Stomach (tissue), 9 donors: Measurements from ENCODE around the gene SLC6A20. TPM values are rescaled to one million over a fixed set of nuclear protein-coding genes. Genes with fewer than 3 reads are reported as not detected.
A peak's percentile ranks its signal among the peaks of the same experiment; 100 is the strongest.

Source experiments
- DNase-seq, 2 donors: peaks; one replicate each; pipeline versions ENCODE4 v3.0.0 to v3.0.0-alpha.2; 2013 to 2019
- H3K27ac ChIP-seq, 5 donors: fragments of 200-600 bp in 4 of 5; sonication (generic) in 4 of 5; one replicate each; pipeline ENCODE4 v1.5.1; 2013 to 2019; ENCODE audit warnings: mild to moderate bottlenecking in 1 of 5, moderate library complexity in 1 of 5
- H3K27me3 ChIP-seq, 3 donors: fragments of 200-600 bp; sonication (generic); one replicate each; pipeline ENCODE4 v1.5.1; 2017 to 2019; ENCODE audit warnings: mixed run types in 1 of 3
- H3K36me3 ChIP-seq, 4 donors: fragments of 200-600 bp; sonication (generic); 1 replicate in 3 of 4; 2 replicates in 1 of 4; pipeline ENCODE4 v1.5.1; 2016 to 2019
- H3K4me1 ChIP-seq, 4 donors: fragments of 200-600 bp; sonication (generic); one replicate each; pipeline ENCODE4 v1.5.1; 2016 to 2019
- H3K4me3 ChIP-seq, 4 donors: fragments of 200-600 bp; sonication (generic) in 3 of 4; one replicate each; pipeline ENCODE4 v1.5.1; 2016 to 2019; ENCODE audit warnings: mild to moderate bottlenecking in 1 of 4
- H3K9me3 ChIP-seq, 4 donors: fragments of 200-600 bp; sonication (generic); one replicate each; pipeline ENCODE4 v1.5.1; 2016 to 2019
- EP300 ChIP-seq: sonication (generic); formaldehyde crosslinking; IDR thresholded peaks from one replicate; pipeline ENCODE4 v1.6.1; 2017; ENCODE audit warnings: antibody characterized with exemption
- POLR2A ChIP-seq, 4 donors: fragments of 450-650 bp; IDR thresholded peaks; one replicate each; pipeline ENCODE4 v1.6.1; 2016; ENCODE audit warnings: antibody characterized with exemption in 4 of 4, control low read depth in 2 of 4, mild to moderate bottlenecking in 1 of 4, moderate library complexity in 1 of 4
- POLR2AphosphoS5 ChIP-seq, 3 donors: sonication (generic); formaldehyde crosslinking; IDR thresholded peaks; one replicate each; pipeline ENCODE4 v1.6.1; 2016; ENCODE audit warnings: antibody characterized with exemption in 3 of 3
- WGBS, 5 donors: extraction: QIAGEN DNeasy Blood & Tissue Kit in 3 of 5; methylation state at CpG; one replicate each; pipeline versions ENCODE4 v1.1.5 to v1.1.7; 2013 to 2018; 5-methylcytosine and 5-hydroxymethylcytosine counted together
- intact Hi-C: fragments of 100-400 bp; cut with DNase I; formaldehyde crosslinking; loops from one replicate; pipeline ENCODE4 v1.15.1; 2023; ENCODE audit warnings: low total_unique reads
- polyA plus RNA-seq, 3 donors: library from polyadenylated mRNA; stranded (reverse); fragments of 200-250 nt; gene quantifications; one replicate each; pipeline ENCODE4 v1.2.3, GENCODE V29; 2013
- total RNA-seq, 5 donors: library from RNA; depleted of rRNA; stranded (reverse); fragments of >200 nt; gene quantifications; one replicate each; pipeline versions ENCODE4 v1.1.0 to v1.2.3, GENCODE V29; 2014 to 2016
- TF ChIP-seq, protein P1 (sequence below), 7 experiments: fragments of 450-650 bp in 4 of 7; fragments of 200-600 bp in 3 of 7; sonication (generic) in 3 of 7; IDR thresholded peaks; one replicate each; pipeline ENCODE4 v1.5.1; 2016 to 2019; ENCODE audit warnings: antibody characterized with exemption in 7 of 7, control low read depth in 2 of 7, mild to moderate bottlenecking in 1 of 7
- donor health status: healthy with polysubstance abuse.
- donor health status: Bipolar disorder and iron deficiency.
- donor health status: healthy.

SLC6A20 gene
- total and polyA plus RNA-seq, 8 donors, result 0.10 to 2.6 (median 0.58) TPM; not detected in 3

DNA sequence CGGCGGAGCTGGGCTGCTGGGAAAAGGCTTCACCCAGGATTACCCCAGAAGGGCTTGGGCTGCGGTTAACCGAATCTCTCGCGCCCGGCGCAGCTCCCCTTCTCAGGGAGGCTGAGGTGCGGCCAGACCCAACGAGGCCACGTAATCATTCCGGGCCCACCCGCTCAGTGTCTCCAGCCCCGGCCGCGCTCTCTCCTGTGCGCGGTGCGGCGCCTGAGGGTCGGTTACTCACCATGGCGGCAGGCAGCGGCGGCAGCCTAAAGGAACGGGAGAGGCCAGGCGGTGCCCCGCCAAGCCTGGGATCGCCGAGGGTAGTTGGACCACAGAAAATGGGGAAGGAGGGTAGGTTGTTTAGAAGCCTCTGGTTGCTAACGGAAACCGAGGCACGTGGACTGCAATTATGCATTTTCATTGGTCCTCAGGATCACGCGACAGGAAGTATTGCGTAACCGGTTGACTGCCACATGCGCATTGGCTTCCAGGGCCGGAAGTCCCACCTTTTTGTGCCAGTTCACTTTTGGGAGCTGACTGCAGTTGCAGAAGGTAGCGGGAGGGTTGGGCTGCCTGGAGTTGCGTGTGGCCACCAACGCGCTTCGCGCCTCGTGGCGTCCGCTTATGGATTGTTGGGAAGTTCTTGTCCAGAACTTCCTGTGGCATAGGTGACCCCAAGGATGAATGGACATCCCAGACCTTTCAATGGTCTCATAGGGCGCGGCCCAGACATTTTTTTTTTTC is 45.6 kb upstream of the SLC6A20 start, which contains the start of gene LZTFL1:
Gene LZTFL1 (minus strand): TSS at position 363 of the 735 bp plus-strand sequence. CDS start 128 bp downstream, at position 235.
- Histone ChIP-seq H3K9me3 (no peaks in the 10 kb centered on the region), H3K4me1 (peaks cover 8 to 25% (median 17%) of the 10 kb centered on the region in 4 donors), H3K36me3 (peaks cover 0 to 10% (median 2%) of the 10 kb centered on the region in 4 donors), H3K27ac (peak within 1 kb of the TSS in 4 of 5 donors; percentile 35 to 76 (median 61)), H3K4me3 (peak within 1 kb of the TSS; percentile 87 to 98 (median 92)), H3K27me3 (no peaks in the 10 kb centered on the region)
- TF ChIP-seq, protein P1, sequence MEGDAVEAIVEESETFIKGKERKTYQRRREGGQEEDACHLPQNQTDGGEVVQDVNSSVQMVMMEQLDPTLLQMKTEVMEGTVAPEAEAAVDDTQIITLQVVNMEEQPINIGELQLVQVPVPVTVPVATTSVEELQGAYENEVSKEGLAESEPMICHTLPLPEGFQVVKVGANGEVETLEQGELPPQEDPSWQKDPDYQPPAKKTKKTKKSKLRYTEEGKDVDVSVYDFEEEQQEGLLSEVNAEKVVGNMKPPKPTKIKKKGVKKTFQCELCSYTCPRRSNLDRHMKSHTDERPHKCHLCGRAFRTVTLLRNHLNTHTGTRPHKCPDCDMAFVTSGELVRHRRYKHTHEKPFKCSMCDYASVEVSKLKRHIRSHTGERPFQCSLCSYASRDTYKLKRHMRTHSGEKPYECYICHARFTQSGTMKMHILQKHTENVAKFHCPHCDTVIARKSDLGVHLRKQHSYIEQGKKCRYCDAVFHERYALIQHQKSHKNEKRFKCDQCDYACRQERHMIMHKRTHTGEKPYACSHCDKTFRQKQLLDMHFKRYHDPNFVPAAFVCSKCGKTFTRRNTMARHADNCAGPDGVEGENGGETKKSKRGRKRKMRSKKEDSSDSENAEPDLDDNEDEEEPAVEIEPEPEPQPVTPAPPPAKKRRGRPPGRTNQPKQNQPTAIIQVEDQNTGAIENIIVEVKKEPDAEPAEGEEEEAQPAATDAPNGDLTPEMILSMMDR (IDR thresholded peaks at IDR 0.05), result no peak
- TF ChIP-seq POLR2AphosphoS5 (IDR thresholded peaks at IDR 0.05), result peak; percentile 39 to 89 (median 48)
- intact Hi-C loops, result no loop called here
- DNase-seq, result peak; percentile 93 to 99
- 3 to 5% (median 3%) methylated on average over 29 to 49 of the region's 49 CpGs for WGBS, 5 donors

GRCh38 chr3:45841420-45841756 is 45.1 kb upstream of the SLC6A20 start:
- Histone ChIP-seq H3K9me3 (no peaks in the 10 kb centered on the region), H3K27me3 (no peaks in the 10 kb centered on the region), H3K36me3 (peaks cover 0 to 15% (median 7%) of the 10 kb centered on the region in 4 donors), H3K27ac (peak overlapping the region in 4 of 5 donors; percentile 35 to 76 (median 61)), H3K4me3 (peak overlapping the region; percentile 87 to 98 (median 92)), H3K4me1 (peaks cover 8 to 25% (median 17%) of the 10 kb centered on the region in 4 donors)
- no peak for TF ChIP-seq POLR2A (IDR thresholded peaks at IDR 0.05)
- no peak for TF ChIP-seq EP300
- no peak for TF ChIP-seq POLR2AphosphoS5 (IDR thresholded peaks at IDR 0.05)
- TF ChIP-seq, protein P1 (IDR thresholded peaks at IDR 0.05), result no peak
- peak in 1 of 2 donors; percentile 53 for DNase-seq
- intact Hi-C loops, result no loop called here
- WGBS, 5 donors, result 0 to 2% (median 1%) methylated on average over 15 of the region's 15 CpGs

- intact Hi-C loops, result no loop called here
- H3K4me3 ChIP-seq, result no peak overlapping the region
- TF ChIP-seq EP300 (no peak), POLR2AphosphoS5 (IDR thresholded peaks at IDR 0.05) (no peak), POLR2A (IDR thresholded peaks at IDR 0.05) (no peak)
- TF ChIP-seq, protein P1 (IDR thresholded peaks at IDR 0.05), result no peak
- H3K27me3 ChIP-seq, result no peaks in the 10 kb centered on the region
- peaks cover 8 to 25% (median 17%) of the 10 kb centered on the region in 4 donors for H3K4me1 ChIP-seq
- H3K27ac ChIP-seq, result no peak overlapping the region
- H3K9me3 ChIP-seq, result no peaks in the 10 kb centered on the region
- DNase-seq, result no peak
- peaks cover 12 to 39% (median 33%) of the 10 kb centered on the region in 4 donors for H3K36me3 ChIP-seq
- WGBS, 5 donors, result 86 to 93% (median 92%) methylated on average over 1 of the region's 1 CpG
Measured at GRCh38 chr3:45838466-45838865, 42.1 kb upstream of the SLC6A20 start.

GRCh38 chr3:45832699-45833098 is 36.4 kb upstream of the SLC6A20 start:
- no peaks in the 10 kb centered on the region for H3K9me3 ChIP-seq
- peaks cover 16 to 93% (median 85%) of the 10 kb centered on the region in 4 donors for H3K36me3 ChIP-seq
- no peak overlapping the region for H3K4me3 ChIP-seq
- no peaks in the 10 kb centered on the region for H3K4me1 ChIP-seq
- intact Hi-C loops, result no loop called here
- WGBS, 5 donors, result 88 to 94% (median 92%) methylated on average over 5 of the region's 5 CpGs
- H3K27me3 ChIP-seq, result no peaks in the 10 kb centered on the region
- peak in 1 of 2 donors; percentile 54 for DNase-seq
- H3K27ac ChIP-seq, result no peak overlapping the region
- TF ChIP-seq POLR2AphosphoS5 (IDR thresholded peaks at IDR 0.05), result no peak
- no peak for TF ChIP-seq POLR2A (IDR thresholded peaks at IDR 0.05)
- TF ChIP-seq, protein P1 (IDR thresholded peaks at IDR 0.05), result peak in 1 of 7 experiments; percentile 6
- TF ChIP-seq EP300, result no peak
